GM21619 (cell line): ENCODE measurements around the gene OR5H1.
"Not testable (repeated sequence)": the region's sequence is repeated elsewhere in the genome, so short reads cannot be mapped to it uniquely, and the experiment has no call there.

Experiments
- ATAC-seq: cut with Tn5 transposase; IDR thresholded peaks from one replicate; pipeline ENCODE4 v1.9.1; 2021; ENCODE audit not compliant: unreplicated experiment

The OR5H1 gene

GRCh38 chr3:98130421-98130820 lies at the start of gene OR5H1:
Gene OR5H1 (plus strand): TSS chr3:98130721. CDS start chr3:98132698, 1,977 bp downstream.
- no peak for ATAC-seq

- ATAC-seq = no peak
Observed at GRCh38 chr3:98086873-98087272, 43.6 kb upstream of the OR5H1 start, which contains the start of gene OR5AC2. Gene OR5AC2 (plus strand): TSS chr3:98087173. CDS start chr3:98087173, 0 bp downstream.

GRCh38 chr3:98095882-98096281 lies 34.6 kb upstream of the OR5H1 start:
- no peak for ATAC-seq

- ATAC-seq = no peak
Observed at GRCh38 chr3:98099848-98100247, 30.7 kb upstream of the OR5H1 start.

GRCh38 chr3:98108162-98108561 lies 22.4 kb upstream of the OR5H1 start:
- ATAC-seq = no peak

GRCh38 chr3:98109807-98110549 lies 20.5 kb upstream of the OR5H1 start:
- ATAC-seq = no peak

GRCh38 chr3:98110550-98110908 lies 20.0 kb upstream of the OR5H1 start:
- no peak for ATAC-seq

GRCh38 chr3:98114264-98114663 lies 16.3 kb upstream of the OR5H1 start:
- no peak for ATAC-seq

GRCh38 chr3:98115717-98116116 lies 14.8 kb upstream of the OR5H1 start:
- ATAC-seq = no peak

- ATAC-seq = no peak
Observed at GRCh38 chr3:98136631-98137030, 6.1 kb downstream of the OR5H1 start.

- not testable (repeated sequence) for ATAC-seq
Observed at GRCh38 chr3:98137826-98138557, 7.5 kb downstream of the OR5H1 start.

- ATAC-seq = no peak
Observed at GRCh38 chr3:98140531-98140930, 10.0 kb downstream of the OR5H1 start.

- ATAC-seq = no peak
Observed at GRCh38 chr3:98147179-98147578, 16.7 kb downstream of the OR5H1 start, which contains the start of gene OR5H14. Gene OR5H14 (plus strand): TSS chr3:98147479. CDS start chr3:98149386, 1,907 bp downstream.

- ATAC-seq = no peak
Observed at GRCh38 chr3:98148751-98149150, 18.2 kb downstream of the OR5H1 start.

GRCh38 chr3:98149456-98149855 lies 18.9 kb downstream of the OR5H1 start:
- ATAC-seq = not testable (repeated sequence)

- no peak for ATAC-seq
Observed at GRCh38 chr3:98151241-98151640, 20.7 kb downstream of the OR5H1 start.

- no peak for ATAC-seq
Observed at GRCh38 chr3:98166396-98166795, 35.9 kb downstream of the OR5H1 start, which contains the start of gene OR5H15. Gene OR5H15 (plus strand): TSS chr3:98166696. CDS start chr3:98168700, 2,004 bp downstream.

- no peak for ATAC-seq
Observed at GRCh38 chr3:98171071-98171470, 40.5 kb downstream of the OR5H1 start.

- no peak for ATAC-seq
Observed at GRCh38 chr3:98172621-98173020, 42.1 kb downstream of the OR5H1 start.

- no peak for ATAC-seq
Observed at GRCh38 chr3:98180319-98180890, 49.9 kb downstream of the OR5H1 start.

GRCh38 chr3:98182196-98182595 lies 51.7 kb downstream of the OR5H1 start:
- no peak for ATAC-seq

GRCh38 chr3:98185180-98185579 lies 54.7 kb downstream of the OR5H1 start:
- no peak for ATAC-seq
